Type B pancreatic cell (in vitro differentiated cells): ENCODE measurements around the gene ECD. TPM values are rescaled to one million over a fixed set of nuclear protein-coding genes. Genes with fewer than 3 reads are reported as not detected.
"Not testable (repeated sequence)": the region's sequence is repeated elsewhere in the genome, so short reads cannot be mapped to it uniquely, and the experiment has no call there.

ENCODE experiments used
- DNase-seq: peaks from one replicate; pipeline ENCODE4 v3.0.0; 2021; ENCODE audit warnings: mixed read lengths; ENCODE audit not compliant: unreplicated experiment; ENCODE audit errors: extremely low spot score
- H3K27ac Mint-ChIP-seq: 2 replicates; pipeline ENCODE4 v1.8.0; 2021; ENCODE audit warnings: mild to moderate bottlenecking, mixed read lengths
- H3K27me3 Mint-ChIP-seq: 2 replicates; pipeline ENCODE4 v1.8.0; 2021; ENCODE audit warnings: mixed read lengths
- H3K36me3 Mint-ChIP-seq: 2 replicates; pipeline ENCODE4 v1.8.0; 2021; ENCODE audit warnings: mixed read lengths
- H3K4me1 Mint-ChIP-seq: one replicate; pipeline ENCODE4 v1.8.0; 2021; ENCODE audit warnings: mixed read lengths; ENCODE audit not compliant: unreplicated experiment
- H3K4me3 Mint-ChIP-seq: 2 replicates; pipeline ENCODE4 v1.8.0; 2021; ENCODE audit warnings: mild to moderate bottlenecking, mixed read lengths
- H3K9me3 Mint-ChIP-seq: 2 replicates; pipeline ENCODE4 v1.8.0; 2021; ENCODE audit warnings: mixed read lengths
- CTCF ChIP-seq: fragments of 200-600 bp; sonication (generic); conservative IDR thresholded peaks from 2 replicates; pipeline ENCODE4 v1.5.0; 2021; ENCODE audit warnings: antibody characterized with exemption, mild to moderate bottlenecking
- total RNA-seq: library from RNA; stranded (reverse); gene quantifications from 2 replicates; pipeline ENCODE4 v1.2.1, GENCODE V29; 2021; ENCODE audit warnings: low replicate concordance

The ECD gene
- total RNA-seq, 1 donor from 2014 or later = 27.9 TPM

GRCh38 chr10:73159038-73159648 lies 8.7 kb downstream of the ECD start:
- no peak overlapping the region for H3K4me3 Mint-ChIP-seq
- peaks cover 39% of the 10 kb centered on the region for H3K36me3 Mint-ChIP-seq
- DNase-seq = no peak
- H3K9me3 Mint-ChIP-seq = no peaks in the 10 kb centered on the region
- TF ChIP-seq CTCF = peak; percentile 95
- peak overlapping the region; percentile 22 for H3K27ac Mint-ChIP-seq
- H3K27me3 Mint-ChIP-seq = no peaks in the 10 kb centered on the region
- H3K4me1 Mint-ChIP-seq = peaks cover 3% of the 10 kb centered on the region

GRCh38 chr10:73156054-73156453 lies 11.8 kb downstream of the ECD start:
- Mint-ChIP-seq H3K4me1 (peaks cover 3% of the 10 kb centered on the region), H3K27me3 (no peaks in the 10 kb centered on the region), H3K27ac (no peak overlapping the region), H3K9me3 (no peaks in the 10 kb centered on the region), H3K36me3 (peaks cover 38% of the 10 kb centered on the region), H3K4me3 (no peak overlapping the region)
- DNase-seq = no peak
- TF ChIP-seq CTCF = no peak

- H3K36me3 Mint-ChIP-seq = peaks cover 50% of the 10 kb centered on the region
- H3K27ac Mint-ChIP-seq = no peak overlapping the region
- no peaks in the 10 kb centered on the region for H3K9me3 Mint-ChIP-seq
- no peak overlapping the region for H3K4me3 Mint-ChIP-seq
- H3K27me3 Mint-ChIP-seq = no peaks in the 10 kb centered on the region
- TF ChIP-seq CTCF = no peak
- H3K4me1 Mint-ChIP-seq = no peaks in the 10 kb centered on the region
- DNase-seq = no peak
These were observed 15.8 kb downstream of the ECD start for GRCh38 chr10:73152009-73152408.

GRCh38 chr10:73150633-73151413 lies 17.0 kb downstream of the ECD start:
- not testable (repeated sequence) for H3K4me3 Mint-ChIP-seq, DNase-seq, H3K4me1 Mint-ChIP-seq, H3K9me3 Mint-ChIP-seq, H3K27me3 Mint-ChIP-seq, H3K27ac Mint-ChIP-seq
- H3K36me3 Mint-ChIP-seq = peaks cover 42% of the 10 kb centered on the region

- H3K36me3 Mint-ChIP-seq = peaks cover 28% of the 10 kb centered on the region
- H3K27me3 Mint-ChIP-seq = no peaks in the 10 kb centered on the region
- H3K4me3 Mint-ChIP-seq = no peak overlapping the region
- H3K27ac Mint-ChIP-seq = no peak overlapping the region
- no peaks in the 10 kb centered on the region for H3K4me1 Mint-ChIP-seq
- TF ChIP-seq CTCF = no peak
- no peaks in the 10 kb centered on the region for H3K9me3 Mint-ChIP-seq
- no peak for DNase-seq
These were observed 26.2 kb downstream of the ECD start for GRCh38 chr10:73141603-73142002.

GRCh38 chr10:73139251-73139650 lies 28.6 kb downstream of the ECD start:
- H3K4me3 Mint-ChIP-seq = no peak overlapping the region
- peaks cover 31% of the 10 kb centered on the region for H3K36me3 Mint-ChIP-seq
- no peak for DNase-seq
- H3K27me3 Mint-ChIP-seq = no peaks in the 10 kb centered on the region
- no peak overlapping the region for H3K27ac Mint-ChIP-seq
- no peaks in the 10 kb centered on the region for H3K4me1 Mint-ChIP-seq
- no peak for TF ChIP-seq CTCF
- H3K9me3 Mint-ChIP-seq = no peaks in the 10 kb centered on the region
